G401.6 (cell line): ENCODE data around the gene JAKMIP1.

Source experiments
- FAIRE-seq: peaks from 2 replicates; lab custom pipeline; 2012; peaks lifted over from hg19 to GRCh38; lab: Jason Lieb, UNC

The JAKMIP1 gene

DNA sequence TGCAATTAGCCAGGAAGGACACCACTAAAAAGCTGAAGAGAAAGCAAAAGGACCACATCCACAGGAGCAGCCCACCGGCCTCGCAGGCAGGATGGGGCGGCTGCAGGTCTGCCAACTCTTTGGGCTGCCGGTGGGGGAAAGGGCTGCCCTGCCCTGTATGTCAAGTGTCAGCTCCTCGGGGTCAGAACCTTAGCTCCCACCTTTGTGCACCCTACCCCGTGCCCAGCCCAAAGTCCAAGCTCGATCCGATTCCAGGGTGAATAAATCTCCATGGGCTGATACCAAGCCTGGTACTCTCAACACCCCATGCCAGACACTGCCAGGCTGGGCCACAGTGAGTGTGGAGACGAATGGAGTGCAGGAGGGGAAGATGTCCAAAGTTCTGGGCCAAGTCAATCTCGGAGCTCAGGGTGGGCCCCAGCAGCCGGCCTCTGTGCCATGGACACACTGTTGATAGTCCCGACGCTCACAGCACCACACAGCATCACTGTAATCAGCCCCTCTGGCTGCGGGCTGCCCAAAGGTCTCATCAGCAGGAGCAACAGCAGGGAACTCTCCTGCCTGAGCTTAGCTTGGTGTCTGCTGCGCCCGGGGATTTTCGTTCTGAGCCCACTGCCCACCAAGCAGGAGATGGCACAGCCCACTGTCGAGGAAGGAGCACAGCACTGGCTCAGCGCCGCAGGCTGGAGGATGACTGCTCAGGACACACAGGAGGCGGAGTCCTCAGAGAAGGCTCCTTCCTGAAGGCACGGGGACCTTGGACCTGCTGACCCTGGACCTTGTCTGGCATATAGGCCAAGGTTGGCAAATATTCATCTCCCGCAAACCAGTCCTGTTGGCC is 84.4 kb downstream of the JAKMIP1 start:
- FAIRE-seq: no peak

DNA sequence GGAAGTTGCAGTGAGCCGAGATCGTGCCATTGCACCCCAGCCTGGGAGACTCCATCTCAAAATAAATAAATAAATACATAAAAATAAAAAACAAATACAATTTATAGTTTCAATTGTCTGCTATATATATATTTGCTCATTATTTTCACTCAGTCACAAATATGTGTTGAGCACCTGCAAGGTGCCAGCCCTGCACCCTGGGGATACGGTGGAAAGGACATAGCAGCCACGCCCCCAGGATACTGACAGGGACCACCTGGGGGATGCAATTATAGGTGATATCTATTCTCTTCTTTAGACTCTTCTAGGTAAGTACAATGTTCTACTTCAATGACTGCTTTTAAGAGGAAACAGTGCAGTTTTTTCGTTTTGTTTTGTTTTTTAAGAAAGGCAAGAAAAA is 85.0 kb downstream of the JAKMIP1 start:
- FAIRE-seq: no peak

DNA sequence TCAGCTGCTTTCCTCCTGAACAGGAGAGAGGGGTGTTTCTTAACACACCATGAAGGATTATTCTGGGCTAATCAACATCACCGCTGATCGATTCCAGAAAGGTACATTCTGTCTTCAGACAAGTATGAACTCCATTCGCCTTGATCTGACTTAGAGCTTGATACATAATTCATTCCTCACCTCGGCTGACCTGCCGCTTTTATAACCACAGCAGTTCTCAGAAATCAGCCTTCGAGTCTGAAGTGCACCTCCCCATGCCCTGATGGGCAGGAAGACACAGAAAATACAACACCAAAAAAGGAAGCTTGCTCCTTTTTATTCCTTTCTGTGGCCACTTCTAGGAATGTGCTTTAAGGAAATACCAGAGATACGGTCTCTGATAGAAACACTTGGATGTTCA is 85.7 kb downstream of the JAKMIP1 start:
- no peak for FAIRE-seq

DNA sequence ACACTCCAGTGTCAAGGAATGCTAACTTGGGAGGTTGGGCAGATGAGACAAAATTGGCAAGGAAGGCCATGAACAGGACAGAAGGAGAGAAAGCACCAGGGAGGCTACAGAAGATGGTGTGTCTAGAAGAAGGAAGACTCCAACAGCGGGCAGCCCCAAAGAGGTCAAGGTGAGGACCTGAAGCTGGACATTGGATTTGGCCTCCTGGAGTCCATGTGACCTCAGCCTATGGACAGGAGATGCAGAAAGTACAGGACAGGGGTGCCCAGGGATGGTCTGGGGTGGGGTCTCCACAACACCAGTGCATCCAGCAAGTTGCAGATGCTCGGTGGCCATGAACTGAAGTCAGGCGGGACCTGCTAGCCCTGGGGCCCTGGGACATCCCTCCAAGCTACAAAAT is 86.2 kb downstream of the JAKMIP1 start:
- FAIRE-seq: no peak

DNA sequence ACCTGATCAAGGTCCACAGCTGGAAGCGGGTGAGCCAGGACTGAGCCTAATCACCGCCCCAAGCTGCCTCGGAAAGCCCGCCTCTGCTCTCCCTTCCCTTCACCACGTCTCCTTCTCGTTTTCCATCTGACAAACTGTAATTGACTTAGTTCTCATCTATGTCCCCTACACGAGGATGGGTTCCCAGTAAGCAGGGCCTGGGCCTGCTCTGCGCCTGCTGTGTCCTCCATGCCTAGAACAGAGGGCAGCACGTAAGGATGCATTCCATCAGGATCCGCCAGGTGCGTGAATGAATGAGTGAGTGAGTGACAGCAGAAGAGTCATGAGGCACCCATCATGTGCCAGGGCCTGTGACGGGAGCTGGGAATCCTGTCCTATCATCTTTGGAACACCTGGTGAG is 86.7 kb downstream of the JAKMIP1 start:
- no peak for FAIRE-seq

GRCh38 chr4:6112606-6113290 is 87.6 kb downstream of the JAKMIP1 start:
- no peak for FAIRE-seq

DNA sequence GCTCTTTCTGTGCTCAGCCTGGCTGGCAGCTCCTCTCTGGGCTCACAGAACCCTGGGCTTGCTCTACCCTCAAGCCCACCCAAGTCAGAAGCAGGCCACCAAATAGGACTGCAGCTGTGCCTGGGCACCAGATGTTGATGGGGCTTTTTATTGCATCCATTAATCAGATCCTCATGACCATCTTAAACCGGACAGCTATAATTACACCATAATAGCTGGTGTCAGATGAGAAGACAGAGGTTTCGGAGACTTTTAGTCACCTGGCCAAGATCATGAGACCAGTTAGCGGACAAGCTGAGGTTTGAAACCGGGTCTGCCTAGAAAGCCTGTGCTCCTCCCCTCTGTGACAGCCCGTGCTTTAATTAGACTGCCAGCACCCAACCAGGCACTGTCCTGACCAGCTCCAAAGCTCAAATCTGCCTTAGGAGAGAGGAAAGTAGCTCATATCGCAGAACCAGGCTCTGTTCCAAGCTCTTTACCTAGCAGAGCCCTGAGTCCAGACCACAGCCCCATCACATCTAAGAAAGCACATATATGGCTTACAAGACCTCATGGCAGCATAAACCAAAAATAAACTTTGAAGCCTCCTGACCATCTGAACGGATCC is 88.9 kb downstream of the JAKMIP1 start:
- no peak for FAIRE-seq

DNA sequence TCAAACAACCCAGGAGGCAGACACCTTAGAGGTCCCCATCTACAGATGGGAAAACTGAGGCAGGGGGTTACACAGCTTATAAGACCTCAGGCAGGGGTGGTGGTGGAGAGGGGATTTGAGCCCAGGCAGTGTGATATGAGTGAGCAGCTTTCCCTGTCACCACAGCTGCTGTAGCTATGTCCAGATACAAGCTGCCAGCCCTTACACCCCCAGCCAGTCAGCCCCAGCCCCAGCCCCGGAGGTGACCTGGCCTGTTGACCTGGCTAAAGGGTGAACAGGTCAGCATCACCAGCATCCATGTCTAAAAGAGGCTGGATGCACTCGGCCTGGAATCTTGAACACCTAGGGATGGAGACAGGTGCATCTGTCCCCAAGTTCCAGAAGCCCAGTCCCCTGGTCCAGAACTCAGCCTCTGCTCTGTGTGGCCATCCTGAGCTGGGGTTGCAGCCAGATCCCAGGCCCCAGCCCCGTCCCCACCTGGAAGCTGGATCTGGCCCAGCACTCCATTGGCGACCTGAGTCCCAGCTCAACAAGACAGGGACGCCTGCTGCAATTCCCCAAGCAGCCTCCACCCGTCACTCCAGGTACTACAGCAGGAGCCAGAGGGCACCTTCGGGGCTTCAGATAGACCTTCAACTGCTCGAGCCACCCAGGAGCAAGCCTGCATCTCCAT is 89.5 kb downstream of the JAKMIP1 start:
- no peak for FAIRE-seq

- FAIRE-seq: no peak
Measured at GRCh38 chr4:6109842-6110560, 90.3 kb downstream of the JAKMIP1 start.

- no peak for FAIRE-seq
Measured at GRCh38 chr4:6107886-6108285, 92.5 kb downstream of the JAKMIP1 start.

GRCh38 chr4:6107114-6107791 is 93.1 kb downstream of the JAKMIP1 start:
- FAIRE-seq: no peak

DNA sequence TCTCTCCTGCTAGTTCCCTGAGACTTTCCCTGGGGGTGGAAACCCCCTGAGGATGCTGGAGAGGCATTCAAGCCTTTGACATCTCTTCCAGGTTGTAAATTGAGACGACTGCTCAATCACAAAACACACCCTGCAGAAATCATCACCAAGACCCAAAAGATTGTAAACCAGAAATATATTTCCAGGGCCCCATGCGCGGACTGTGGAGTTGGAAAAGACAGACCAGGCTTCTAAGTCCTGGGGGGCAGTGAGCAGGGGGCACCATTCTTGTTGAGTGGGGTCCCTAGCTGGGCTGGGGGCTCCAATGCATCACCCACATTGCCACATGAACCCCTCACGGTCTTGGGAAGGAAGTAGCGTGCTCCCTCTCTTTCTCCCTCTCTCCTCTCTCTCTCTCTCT is 94.2 kb downstream of the JAKMIP1 start:
- FAIRE-seq: no peak

DNA sequence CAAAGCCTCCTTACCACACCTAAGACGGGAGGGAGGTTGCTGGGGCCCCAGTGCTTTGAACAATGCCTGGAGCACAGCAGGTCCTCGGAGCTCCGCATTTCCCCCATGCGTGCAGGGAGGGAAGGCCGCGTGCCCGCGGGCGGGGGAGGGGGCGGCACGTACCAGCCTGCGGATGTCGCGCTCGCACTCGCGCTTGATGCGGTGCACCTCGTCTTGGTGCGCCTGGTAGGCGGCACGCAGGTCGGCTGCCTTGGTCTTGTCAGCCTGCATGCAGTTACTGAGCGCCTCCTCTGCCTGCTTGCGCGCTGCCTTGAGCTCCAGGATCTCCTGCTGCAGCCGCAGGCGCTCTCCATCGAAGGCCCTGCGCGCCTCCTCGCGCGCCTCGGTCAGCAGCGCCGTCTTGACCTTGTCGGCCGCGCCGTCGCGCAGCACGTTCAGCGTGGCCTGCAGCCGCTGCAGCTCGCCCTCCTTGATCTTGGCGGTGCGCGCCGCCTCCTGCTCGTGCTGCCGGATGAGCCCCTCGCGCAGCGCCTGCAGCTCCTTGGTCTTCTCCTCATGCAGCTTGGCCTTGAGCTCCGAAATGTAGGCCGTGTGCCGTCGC is 94.9 kb downstream of the JAKMIP1 start:
- no peak for FAIRE-seq

DNA sequence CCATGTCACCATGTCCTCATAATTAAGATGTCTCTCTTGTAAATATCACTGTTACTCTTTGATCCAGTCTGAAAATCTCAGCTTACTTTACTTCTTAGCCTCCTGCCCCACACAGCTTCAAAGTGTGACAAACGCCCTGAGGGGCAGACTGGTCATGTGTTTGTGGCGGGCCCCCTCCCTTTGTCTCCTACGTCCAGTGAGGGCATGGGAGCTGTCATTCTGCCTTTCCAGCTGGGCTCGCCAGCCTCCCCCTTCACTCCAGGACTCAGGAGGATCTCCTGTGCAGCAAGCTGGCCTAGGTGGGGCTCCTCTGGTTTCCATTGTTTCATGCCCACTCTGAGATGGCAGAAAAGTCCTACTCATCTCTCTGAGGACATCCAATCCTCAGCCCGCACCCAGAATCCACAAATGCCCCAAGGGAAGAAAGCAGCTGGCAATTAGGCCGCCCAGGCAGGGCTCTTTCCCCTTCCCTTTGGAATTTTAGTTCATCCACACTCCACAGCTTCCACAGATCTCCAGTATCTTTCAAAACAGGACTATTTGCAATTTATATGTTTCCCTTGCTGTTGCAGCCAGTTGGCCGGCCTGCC is 95.7 kb downstream of the JAKMIP1 start:
- FAIRE-seq: no peak

DNA sequence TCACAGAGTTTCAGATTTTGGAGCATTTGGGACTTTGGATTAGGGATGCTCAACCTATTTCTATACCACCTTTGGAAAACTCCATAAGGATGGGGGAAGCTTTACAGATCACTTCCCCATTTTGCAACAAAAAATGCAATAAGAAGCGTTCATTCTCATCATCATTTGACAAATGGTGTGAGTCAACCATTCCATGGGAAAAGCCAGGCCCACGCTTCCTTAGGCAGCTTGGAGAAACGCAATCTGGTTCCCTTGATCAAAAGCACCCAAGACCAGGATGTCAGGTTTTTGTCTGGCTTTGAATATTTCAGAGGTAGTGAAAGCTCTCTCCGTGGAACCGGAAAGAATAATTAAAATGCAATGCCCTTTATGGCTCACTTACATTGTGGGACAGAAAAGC is 102.8 kb downstream of the JAKMIP1 start:
- no peak for FAIRE-seq

DNA sequence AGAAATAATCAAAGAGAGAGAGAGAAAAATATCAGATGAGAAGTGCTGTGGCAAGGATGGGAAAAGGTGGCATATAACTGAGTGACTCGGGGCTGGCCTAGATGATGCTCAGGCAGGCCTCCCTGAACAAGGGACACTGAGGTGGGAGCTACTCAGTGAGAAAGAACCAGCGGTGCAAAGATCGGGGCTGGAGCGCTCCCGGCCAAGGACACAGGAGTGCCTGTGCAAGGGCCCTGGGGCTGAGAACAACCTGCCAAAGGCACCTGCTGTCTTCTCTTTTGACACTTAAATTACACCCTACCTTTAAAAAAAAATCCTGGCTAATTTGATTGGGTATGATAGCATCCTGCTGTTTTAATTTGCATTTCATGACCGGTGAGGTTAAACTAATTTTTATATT is 104.5 kb downstream of the JAKMIP1 start:
- no peak for FAIRE-seq

GRCh38 chr4:6095023-6095752 is 105.2 kb downstream of the JAKMIP1 start:
- FAIRE-seq: no peak

DNA sequence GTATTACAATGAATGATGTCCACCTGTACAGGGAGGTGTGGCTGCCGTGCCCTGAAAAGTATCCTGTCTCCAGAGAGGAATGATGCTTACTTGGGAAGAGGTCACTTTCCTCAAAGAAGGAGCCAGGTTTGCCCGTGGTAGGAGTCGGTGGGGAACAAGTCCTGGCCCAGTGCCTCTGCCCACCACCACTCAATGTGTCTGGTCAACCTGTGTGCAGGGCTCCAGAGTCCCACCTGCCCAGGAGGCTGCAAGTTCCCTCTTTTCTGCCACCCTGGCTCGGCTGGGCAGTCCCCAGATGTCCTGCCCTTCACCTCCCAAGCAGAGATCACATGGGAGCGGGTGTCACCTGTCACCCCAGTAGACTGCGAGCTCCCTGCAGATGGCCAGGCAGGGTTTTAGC is 106.7 kb downstream of the JAKMIP1 start:
- no peak for FAIRE-seq

DNA sequence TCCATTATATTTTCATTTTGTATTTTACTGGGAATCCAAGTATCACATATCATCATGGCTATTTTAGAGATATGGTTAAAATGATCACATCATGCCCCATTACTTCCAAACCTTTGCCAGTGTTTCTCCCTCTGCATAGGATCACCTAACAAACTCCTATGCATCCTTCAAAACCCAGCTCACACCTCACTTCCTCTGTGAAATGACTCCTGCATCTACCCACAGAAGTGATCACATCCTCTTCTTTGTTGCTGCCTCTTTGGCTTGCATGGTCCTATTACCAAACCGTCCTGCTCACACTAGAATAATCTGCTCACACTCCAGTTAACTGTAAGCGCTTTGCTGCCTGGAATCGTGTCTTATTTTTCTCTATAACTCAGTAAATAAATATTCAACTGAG is 107.4 kb downstream of the JAKMIP1 start:
- FAIRE-seq: no peak

- FAIRE-seq: no peak
Measured at GRCh38 chr4:6092131-6092530, 108.2 kb downstream of the JAKMIP1 start.
